Measurements from ENCODE around the gene PSMD13.
"Not testable (repeated sequence)": the region's sequence is repeated elsewhere in the genome, so short reads cannot be mapped to it uniquely, and the experiment has no call there.

The PSMD13 gene

GRCh38 chr11:214083-214482 is 22.7 kb upstream of the PSMD13 start:
- DNase-seq (ENCODE audit: low read depth), result no peak
- TF ChIP-seq, protein P1, sequence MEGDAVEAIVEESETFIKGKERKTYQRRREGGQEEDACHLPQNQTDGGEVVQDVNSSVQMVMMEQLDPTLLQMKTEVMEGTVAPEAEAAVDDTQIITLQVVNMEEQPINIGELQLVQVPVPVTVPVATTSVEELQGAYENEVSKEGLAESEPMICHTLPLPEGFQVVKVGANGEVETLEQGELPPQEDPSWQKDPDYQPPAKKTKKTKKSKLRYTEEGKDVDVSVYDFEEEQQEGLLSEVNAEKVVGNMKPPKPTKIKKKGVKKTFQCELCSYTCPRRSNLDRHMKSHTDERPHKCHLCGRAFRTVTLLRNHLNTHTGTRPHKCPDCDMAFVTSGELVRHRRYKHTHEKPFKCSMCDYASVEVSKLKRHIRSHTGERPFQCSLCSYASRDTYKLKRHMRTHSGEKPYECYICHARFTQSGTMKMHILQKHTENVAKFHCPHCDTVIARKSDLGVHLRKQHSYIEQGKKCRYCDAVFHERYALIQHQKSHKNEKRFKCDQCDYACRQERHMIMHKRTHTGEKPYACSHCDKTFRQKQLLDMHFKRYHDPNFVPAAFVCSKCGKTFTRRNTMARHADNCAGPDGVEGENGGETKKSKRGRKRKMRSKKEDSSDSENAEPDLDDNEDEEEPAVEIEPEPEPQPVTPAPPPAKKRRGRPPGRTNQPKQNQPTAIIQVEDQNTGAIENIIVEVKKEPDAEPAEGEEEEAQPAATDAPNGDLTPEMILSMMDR (conservative IDR thresholded peaks at IDR 0.05; ENCODE audit: control insufficient read depth, insufficient read depth, low read depth, low read length), result no peak
- H3K4me3 ChIP-seq (ENCODE audit: control insufficient read depth, low read depth, low read length), result no peak overlapping the region

- H3K4me3 ChIP-seq (ENCODE audit: control insufficient read depth, low read depth, low read length), result no peak overlapping the region
- TF ChIP-seq, protein P1 (conservative IDR thresholded peaks at IDR 0.05; ENCODE audit: control insufficient read depth, insufficient read depth, low read depth, low read length), result no peak
- DNase-seq (ENCODE audit: low read depth), result no peak
Observed at GRCh38 chr11:215581-216037, 21.2 kb upstream of the PSMD13 start.

- DNase-seq (ENCODE audit: low read depth), result no peak
- TF ChIP-seq, protein P1 (conservative IDR thresholded peaks at IDR 0.05; ENCODE audit: control insufficient read depth, insufficient read depth, low read depth, low read length), result no peak
- H3K4me3 ChIP-seq (ENCODE audit: control insufficient read depth, low read depth, low read length), result no peak overlapping the region
Observed at GRCh38 chr11:216081-216974, 20.4 kb upstream of the PSMD13 start.

GRCh38 chr11:217704-218103 is 19.1 kb upstream of the PSMD13 start:
- DNase-seq (ENCODE audit: low read depth), result no peak
- H3K4me3 ChIP-seq (ENCODE audit: control insufficient read depth, low read depth, low read length), result no peak overlapping the region
- TF ChIP-seq, protein P1 (conservative IDR thresholded peaks at IDR 0.05; ENCODE audit: control insufficient read depth, insufficient read depth, low read depth, low read length), result no peak

DNA sequence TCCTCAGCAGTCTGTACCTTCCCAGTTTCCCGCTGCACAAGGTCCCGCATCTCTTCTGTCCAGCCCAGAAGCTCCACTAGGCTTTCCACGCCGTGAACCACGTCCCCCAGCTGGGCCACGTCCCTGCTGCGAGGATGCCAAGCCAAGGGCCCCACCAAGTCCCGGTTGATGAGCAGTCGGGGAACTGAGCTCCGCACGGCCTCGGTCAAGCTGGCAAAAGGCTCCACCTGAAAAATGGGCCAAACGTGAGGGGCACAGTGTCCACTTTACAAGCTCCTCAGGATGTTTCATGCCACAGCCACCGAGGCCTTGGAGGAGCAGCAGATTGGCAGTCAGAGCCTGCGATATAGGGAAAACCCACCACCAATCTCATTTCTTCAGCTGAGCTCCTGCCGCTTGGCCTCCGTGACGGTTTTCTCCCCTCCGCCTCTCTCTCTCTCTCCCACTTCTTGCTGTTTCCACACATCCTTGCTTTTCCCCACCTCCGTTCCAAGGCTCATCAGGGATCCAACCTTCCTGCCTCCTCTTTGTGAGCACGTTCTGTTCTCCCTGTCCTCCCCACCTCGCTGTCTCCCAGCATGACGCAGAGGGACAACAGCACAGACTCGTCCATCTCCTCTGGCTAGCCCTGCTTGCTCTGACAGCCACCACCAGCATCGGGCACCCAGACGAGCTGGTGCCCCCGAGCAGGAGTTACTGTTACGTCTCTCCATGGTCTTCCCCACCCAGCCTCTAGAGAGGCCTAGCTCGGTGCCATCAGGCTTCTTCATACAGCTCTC is 17.8 kb upstream of the PSMD13 start:
- DNase-seq (ENCODE audit: low read depth), result no peak
- TF ChIP-seq, protein P1 (conservative IDR thresholded peaks at IDR 0.05; ENCODE audit: control insufficient read depth, insufficient read depth, low read depth, low read length), result no peak
- no peak overlapping the region for H3K4me3 ChIP-seq (ENCODE audit: control insufficient read depth, low read depth, low read length)

- H3K4me3 ChIP-seq (ENCODE audit: control insufficient read depth, low read depth, low read length); DNase-seq (ENCODE audit: low read depth): not testable (repeated sequence)
Observed at GRCh38 chr11:220641-221215, 16.0 kb upstream of the PSMD13 start.

DNA sequence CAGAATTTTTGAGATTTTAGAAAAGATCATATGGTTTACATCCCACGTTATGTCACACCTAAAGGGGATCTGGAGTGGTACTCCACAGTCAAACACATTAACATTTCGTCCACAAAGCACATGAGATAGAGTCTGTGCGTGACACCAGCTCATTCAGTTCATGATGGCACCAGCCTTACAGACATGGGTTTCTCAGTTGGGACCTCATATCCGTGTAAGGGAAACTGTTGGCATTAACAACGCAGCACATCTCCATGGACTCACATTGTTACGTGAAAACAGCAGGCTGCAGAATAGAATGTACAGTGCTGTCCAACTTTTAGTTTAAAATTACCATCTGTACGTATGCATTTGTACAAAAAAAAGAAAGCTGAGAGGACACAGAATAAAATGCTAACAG is 15.2 kb upstream of the PSMD13 start:
- no peak for DNase-seq (ENCODE audit: low read depth)
- no peak overlapping the region for H3K4me3 ChIP-seq (ENCODE audit: control insufficient read depth, low read depth, low read length)
- TF ChIP-seq, protein P1 (conservative IDR thresholded peaks at IDR 0.05; ENCODE audit: control insufficient read depth, insufficient read depth, low read depth, low read length), result no peak

All from fibroblast of mammary gland (primary cell).